NB4 (cell line): ENCODE results near the gene EMP2.

Source experiments
- DNase-seq: peaks from one replicate; pipeline ENCODE4 v3.0.0; 2010; ENCODE audit warnings: low read depth
- H3K4me3 ChIP-seq: one replicate; pipeline ENCODE4 v1.5.1; 2011; ENCODE audit warnings: mild to moderate bottlenecking, low read depth, low read length, moderate library complexity
- CTCF ChIP-seq: IDR thresholded peaks from one replicate; pipeline ENCODE4 v1.5.1; 2012; ENCODE audit warnings: low read depth, low read length
- MAX ChIP-seq: IDR thresholded peaks from 2 replicates; pipeline ENCODE4 v1.6.1; 2011; ENCODE audit warnings: low read depth, low read length
- MYC ChIP-seq: IDR thresholded peaks from 2 replicates; pipeline ENCODE4 v1.6.1; 2011; ENCODE audit warnings: low read depth, low read length
- POLR2A ChIP-seq: IDR thresholded peaks from 2 replicates; pipeline ENCODE4 v1.6.1; 2011; ENCODE audit warnings: mild to moderate bottlenecking; ENCODE audit not compliant: insufficient read length; ENCODE audit errors: extremely low read depth

EMP2 gene

GRCh38 chr16:10504404-10504885, 76.0 kb downstream of the EMP2 start:
- DNase-seq, result no peak
- no peak overlapping the region for H3K4me3 ChIP-seq
- TF ChIP-seq CTCF, result no peak
- TF ChIP-seq POLR2A, result no peak
- no peak for TF ChIP-seq MYC
- no peak for TF ChIP-seq MAX

- no peak for DNase-seq
- no peak overlapping the region for H3K4me3 ChIP-seq
- TF ChIP-seq POLR2A (no peak), MAX (no peak), CTCF (no peak), MYC (no peak)
Measured at GRCh38 chr16:10502776-10503175, 77.6 kb downstream of the EMP2 start.

GRCh38 chr16:10501016-10501607, 79.3 kb downstream of the EMP2 start:
- H3K4me3 ChIP-seq, result no peak overlapping the region
- peak; percentile 32 for DNase-seq
- TF ChIP-seq MYC, result no peak
- TF ChIP-seq CTCF, result no peak

- no peak overlapping the region for H3K4me3 ChIP-seq
- DNase-seq, result no peak
- TF ChIP-seq POLR2A (no peak), CTCF (no peak), MAX (no peak), MYC (no peak)
Measured at GRCh38 chr16:10500582-10500981, 79.8 kb downstream of the EMP2 start.

- H3K4me3 ChIP-seq, result no peak overlapping the region
- peak; percentile 12 for DNase-seq
- TF ChIP-seq CTCF (no peak), MYC (no peak), POLR2A (no peak), MAX (no peak)
Measured at GRCh38 chr16:10497132-10498101, 83.0 kb downstream of the EMP2 start.
